K562 (cell line): ENCODE measurements around the gene RHEX. TPM values are rescaled to one million over a fixed set of nuclear protein-coding genes. Genes with fewer than 3 reads are reported as not detected.
A peak's percentile ranks its signal among the peaks of the same experiment; 100 is the strongest.

Experiments
- ATAC-seq: fragments of 200-7000 bp; cut with Tn5 transposase; 3 replicates; pipeline ENCODE4 v1.9.1; 2020; ENCODE audit warnings: moderate library complexity
- BruUV-seq: library from RNA; stranded (reverse); fragments of 400-500 nt; replicated peaks from 2 replicates; lab custom pipeline; 2021; lab: Mats Ljungman, UMichigan
- CTCF ChIA-PET: fragments of 300-600 bp; formaldehyde crosslinking; extraction: SDS; loops from one replicate; lab custom pipeline; 2021; ENCODE audit warnings: low intra/inter-chr PET ratio; lab: Yijun Ruan, JAX
- POLR2A ChIA-PET: fragments of 300-600, 350-650 bp; sonication (Branson Sonifier 250); formaldehyde crosslinking; extraction: SDS; loops from one replicate; lab custom pipeline; 2021; ENCODE audit warnings: antibody characterized with exemption, inconsistent platforms; lab: Yijun Ruan, JAX
- DNase-seq, 4 experiments: peaks; one replicate each; pipeline versions ENCODE4 v3.0.0 to v3.0.0-alpha.2; 2011 to 2018; ENCODE audit warnings: low spot score in 3 of 4, mixed read lengths in 3 of 4; ENCODE audit errors: extremely low read depth in 1 of 4
- FAIRE-seq: peaks from 2 replicates; lab custom pipeline; 2011; peaks lifted over from hg19 to GRCh38; lab: Jason Lieb, UNC
- H2AFZ ChIP-seq: 2 replicates; pipeline ENCODE4 v1.6.0; 2011; ENCODE audit warnings: low read depth, low read length, control low read depth, inconsistent platforms
- H3K27ac ChIP-seq: fragments of 200-600 bp; 3 replicates; pipeline ENCODE4 v1.8.0; 2011; ENCODE audit warnings: low read depth, mild to moderate bottlenecking, control low read depth, inconsistent platforms, low read length, moderate library complexity, mixed read lengths; ENCODE audit errors: extremely low read depth
- H3K27me3 ChIP-seq, 2 experiments: fragments of 300-600 bp in 1 of 2; 2 replicates in 1 of 2; 3 replicates in 1 of 2; pipeline versions ENCODE4 v1.6.0 to v1.8.0; 2011; ENCODE audit warnings: inconsistent platforms in 2 of 2, low read length in 2 of 2, mild to moderate bottlenecking in 1 of 2, mixed read lengths in 1 of 2, moderate library complexity in 1 of 2; ENCODE audit not compliant: control insufficient read depth in 2 of 2, insufficient read depth in 2 of 2
- H3K36me3 ChIP-seq: fragments of 300-600 bp; 3 replicates; pipeline ENCODE4 v1.8.0; 2011; ENCODE audit warnings: mild to moderate bottlenecking, low read length, inconsistent platforms; ENCODE audit not compliant: control insufficient read depth, insufficient read depth
- H3K4me1 ChIP-seq, 2 experiments: fragments of 200-600 bp in 1 of 2; replicated peaks in 1 of 2; 2 replicates in 1 of 2; 3 replicates in 1 of 2; pipeline versions ENCODE4 v1.5.1 to v1.8.0; 2011; ENCODE audit warnings: inconsistent platforms in 2 of 2, low read length in 2 of 2, mild to moderate bottlenecking in 1 of 2, mixed read lengths in 1 of 2, moderate library complexity in 1 of 2; ENCODE audit not compliant: control insufficient read depth in 2 of 2, insufficient read depth in 2 of 2
- H3K4me2 ChIP-seq: 2 replicates; pipeline ENCODE4 v1.6.1; 2011; ENCODE audit warnings: low read length, control low read depth, inconsistent platforms, mixed read lengths; ENCODE audit not compliant: insufficient read depth
- H3K4me3 ChIP-seq: fragments of 200-600 bp; sonication (generic), shearing (Covaris generic); 2 replicates; pipeline ENCODE4 v1.5.1; 2016; ENCODE audit warnings: control low read depth, inconsistent platforms
- H3K79me2 ChIP-seq: fragments of 200-600 bp; 3 replicates; pipeline ENCODE4 v1.8.0; 2011; ENCODE audit warnings: low read length, inconsistent platforms; ENCODE audit not compliant: control insufficient read depth, insufficient read depth
- H3K9ac ChIP-seq, 2 experiments: 2 replicates each; pipeline versions ENCODE4 v1.6.0 to v1.6.1; 2011; ENCODE audit warnings: low read depth in 2 of 2, low read length in 2 of 2, control low read depth in 1 of 2, inconsistent platforms in 1 of 2, mild to moderate bottlenecking in 1 of 2, mixed read lengths in 1 of 2; ENCODE audit not compliant: insufficient read depth in 1 of 2
- H3K9me1 ChIP-seq: one replicate; pipeline ENCODE4 v1.6.0; 2011; ENCODE audit warnings: inconsistent platforms, mild to moderate bottlenecking, low read length, moderate library complexity; ENCODE audit not compliant: control insufficient read depth, insufficient read depth
- H3K9me3 ChIP-seq: replicated peaks from 2 replicates; pipeline ENCODE4 v1.5.1; 2011; ENCODE audit warnings: low read depth, low read length, inconsistent platforms; ENCODE audit not compliant: control insufficient read depth, insufficient read depth
- H4K20me1 ChIP-seq: replicated peaks from 2 replicates; pipeline ENCODE4 v1.6.1; 2011; ENCODE audit warnings: low read length, inconsistent platforms, mixed read lengths; ENCODE audit not compliant: control insufficient read depth, insufficient read depth
- ERF ChIP-seq: fragments of 450-650 bp; formaldehyde crosslinking; IDR thresholded peaks from 2 replicates; pipeline ENCODE4 v1.4.0; 2020; ENCODE audit warnings: mild to moderate bottlenecking, mixed read lengths
- JUNB ChIP-seq: fragments of 450-650 bp; formaldehyde crosslinking; conservative IDR thresholded peaks from 2 replicates; pipeline ENCODE4 v1.4.0; 2020; ENCODE audit warnings: mild to moderate bottlenecking
- MAFF ChIP-seq: IDR thresholded peaks from 2 replicates; pipeline ENCODE4 v1.6.1; 2012; ENCODE audit warnings: low read length, improper control_type of control experiment
- MAZ ChIP-seq, 2 experiments: fragments of 450-650 bp in 1 of 2; sonication (generic) in 1 of 2; formaldehyde crosslinking; IDR thresholded peaks in 1 of 2; conservative IDR thresholded peaks in 1 of 2; 2 replicates each; pipeline versions ENCODE4 v1.4.0 to v1.5.0; 2020; ENCODE audit warnings: mild to moderate bottlenecking in 1 of 2, missing genetic modification reagents in 1 of 2
- NFIC ChIP-seq: fragments of 450-650 bp; IDR thresholded peaks from 2 replicates; pipeline ENCODE4 v1.6.1; 2017; ENCODE audit warnings: mild to moderate bottlenecking, inconsistent platforms
- SPI1 ChIP-seq: IDR thresholded peaks from 2 replicates; pipeline ENCODE4 v1.6.1; 2011; ENCODE audit warnings: low read depth, low read length, control low read depth, borderline replicate concordance
- ZKSCAN8 ChIP-seq: fragments of 200-800 bp; sonication (Bioruptor generic); IDR thresholded peaks from 2 replicates; pipeline ENCODE4 v1.6.1; 2016; ENCODE audit warnings: missing genetic modification characterization, missing compliant biosample characterization
- ZNF41 ChIP-seq: fragments of 250-450 bp; sonication (Bioruptor Pico); conservative IDR thresholded peaks from 2 replicates; pipeline ENCODE4 v1.4.0; 2020; ENCODE audit warnings: mild to moderate bottlenecking
- WGBS: fragments of 100-300 bp; shearing (Covaris generic); methylation state at CpG from one replicate; pipeline ENCODE4 v1.1.6; 2016; ENCODE audit warnings: low coverage, mixed read lengths; ENCODE audit not compliant: insufficient coverage; ENCODE audit errors: missing lambda C conversion rate; 5-methylcytosine and 5-hydroxymethylcytosine counted together
- in situ Hi-C: fragments of 300-500 bp; cut with MboI; formaldehyde crosslinking; loops from 4 replicates; pipeline ENCODE4 v1.15.0; 2018; ENCODE audit warnings: inconsistent platforms, mixed read lengths
- intact Hi-C: fragments of 100-400 bp; cut with micrococcal nuclease; formaldehyde crosslinking; loops from 2 replicates; pipeline ENCODE4 v1.14.2; 2022
- polyA plus RNA-seq, 8 experiments: library from polyadenylated mRNA; depleted of rRNA in 4 of 8; stranded (reverse) in 5 of 8; unstranded in 3 of 8; fragments of >200 nt; fragmentation: Nextera tagmentation in 2 of 8; fragmentation: Illumina TruSeq in 1 of 8; extraction: Ambion mirVana in 2 of 8; extraction: Trizol in 1 of 8; gene quantifications; 2 replicates each; pipeline versions ENCODE4 v1.2.1 to v1.2.3, GENCODE V29; 2011 to 2014; ENCODE audit warnings: inconsistent platforms in 1 of 8, missing spikeins in 1 of 8
- total RNA-seq, 7 experiments: library from RNA; depleted of rRNA in 6 of 7; stranded (reverse); fragments of >200 nt in 6 of 7; fragmentation: Illumina TruSeq in 2 of 7; extraction: Trizol in 2 of 7; gene quantifications; 2 replicates each; pipeline versions ENCODE4 v1.2.1 to v1.2.3, GENCODE V29; 2011 to 2021; ENCODE audit warnings: low replicate concordance in 1 of 7
- TF ChIP-seq, protein P1 (sequence below): fragments of 250-450 bp; sonication (Bioruptor Pico); IDR thresholded peaks from 2 replicates; pipeline ENCODE4 v1.9.0; 2021; ENCODE audit warnings: mild to moderate bottlenecking
- TF ChIP-seq, protein P2 (sequence below): fragments of 450-650 bp; IDR thresholded peaks from 2 replicates; pipeline ENCODE4 v1.7.0; 2016; ENCODE audit warnings: borderline replicate concordance
- TF ChIP-seq, protein P3 (sequence below): fragments of 250-450 bp; sonication (Bioruptor Pico); IDR thresholded peaks from 2 replicates; pipeline ENCODE4 v1.4.0; 2020; ENCODE audit warnings: mild to moderate bottlenecking, moderate library complexity

RHEX gene
- total and polyA plus RNA-seq, 9 of the 15 experiments (the other 6 are each of a cell fraction or from before 2014, with no cell fraction given), result not detected

DNA sequence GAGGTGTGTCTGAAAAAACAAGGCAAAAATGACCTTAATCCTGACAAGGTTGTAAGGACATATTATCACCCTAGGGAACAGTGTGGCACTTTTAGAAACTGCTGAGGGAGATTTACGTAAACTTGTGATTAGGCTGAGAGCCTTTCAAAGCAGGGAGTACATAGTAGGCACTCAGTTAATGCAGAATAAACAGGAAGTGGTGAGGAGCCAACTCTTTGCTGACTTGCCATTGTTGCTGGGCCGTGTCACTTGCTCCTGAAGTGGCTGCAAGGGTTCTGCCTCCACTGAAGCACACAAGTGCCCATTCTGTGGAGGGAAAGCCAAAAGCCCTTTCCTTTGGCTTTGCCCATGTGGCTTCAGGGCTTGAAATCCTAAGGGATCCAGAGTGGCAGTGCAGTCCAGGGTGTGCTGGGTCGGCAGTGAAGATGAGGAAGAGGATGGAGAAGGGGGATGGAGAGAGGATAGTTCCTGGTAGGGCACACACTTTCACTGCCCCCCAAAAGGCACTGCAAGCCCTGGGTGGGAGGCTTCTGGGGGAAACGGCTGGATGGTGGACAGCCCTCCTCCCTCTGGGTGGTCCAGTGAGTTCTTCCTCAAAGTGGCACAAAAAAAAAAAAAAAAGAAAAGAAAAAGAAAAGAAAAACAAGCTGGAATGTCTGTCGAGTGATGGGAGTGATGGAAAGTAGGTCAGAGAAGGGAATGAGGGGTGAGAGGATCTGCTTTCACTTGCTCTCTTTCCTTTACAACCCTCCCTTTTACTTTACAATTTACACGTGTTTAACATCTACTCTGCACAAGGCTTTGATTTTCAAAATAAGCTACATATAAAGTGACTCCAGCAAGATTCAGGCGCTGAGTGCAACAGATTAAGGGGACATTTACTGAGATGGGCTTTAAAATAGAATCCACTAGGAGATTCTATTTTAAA lies 13.7 kb upstream of the RHEX start:
- FAIRE-seq, result no peak
- no peak overlapping the region for H2AFZ ChIP-seq
- no peak overlapping the region for H3K4me3 ChIP-seq

More for the DNA sequence above, 13.7 kb upstream of the RHEX start:
- no TSS peak for BruUV-seq
- intact Hi-C loops, result no loop called here
- no peaks in the 10 kb centered on the region for H3K79me2 ChIP-seq
- no peaks in the 10 kb centered on the region for H3K4me1 ChIP-seq
- no peak for ATAC-seq
- no peaks in the 10 kb centered on the region for H4K20me1 ChIP-seq
- H3K9me3 ChIP-seq, result no peaks in the 10 kb centered on the region
- WGBS, result 0% methylated on average over 7 of the region's 7 CpGs
- no peak overlapping the region for H3K9ac ChIP-seq
- TF ChIP-seq, protein P1, sequence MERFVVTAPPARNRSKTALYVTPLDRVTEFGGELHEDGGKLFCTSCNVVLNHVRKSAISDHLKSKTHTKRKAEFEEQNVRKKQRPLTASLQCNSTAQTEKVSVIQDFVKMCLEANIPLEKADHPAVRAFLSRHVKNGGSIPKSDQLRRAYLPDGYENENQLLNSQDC (CRISPR knock-in tag), result no peak
- TF ChIP-seq SPI1 (peak; percentile 29; the same call in 1 of the 2 replicates), MAFF (no peak), NFIC (no peak), ZKSCAN8 (peak; percentile 94), ERF (CRISPR knock-in tag) (no peak), MAZ (CRISPR knock-in tag; conservative IDR thresholded peaks at IDR 0.05 in 1 of 2, IDR thresholded peaks at IDR 0.05 in 1 of 2) (no peak), JUNB (CRISPR knock-in tag) (no peak), ZNF41 (no peak)
- TF ChIP-seq, protein P2, sequence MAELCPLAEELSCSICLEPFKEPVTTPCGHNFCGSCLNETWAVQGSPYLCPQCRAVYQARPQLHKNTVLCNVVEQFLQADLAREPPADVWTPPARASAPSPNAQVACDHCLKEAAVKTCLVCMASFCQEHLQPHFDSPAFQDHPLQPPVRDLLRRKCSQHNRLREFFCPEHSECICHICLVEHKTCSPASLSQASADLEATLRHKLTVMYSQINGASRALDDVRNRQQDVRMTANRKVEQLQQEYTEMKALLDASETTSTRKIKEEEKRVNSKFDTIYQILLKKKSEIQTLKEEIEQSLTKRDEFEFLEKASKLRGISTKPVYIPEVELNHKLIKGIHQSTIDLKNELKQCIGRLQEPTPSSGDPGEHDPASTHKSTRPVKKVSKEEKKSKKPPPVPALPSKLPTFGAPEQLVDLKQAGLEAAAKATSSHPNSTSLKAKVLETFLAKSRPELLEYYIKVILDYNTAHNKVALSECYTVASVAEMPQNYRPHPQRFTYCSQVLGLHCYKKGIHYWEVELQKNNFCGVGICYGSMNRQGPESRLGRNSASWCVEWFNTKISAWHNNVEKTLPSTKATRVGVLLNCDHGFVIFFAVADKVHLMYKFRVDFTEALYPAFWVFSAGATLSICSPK, result no peak
- TF ChIP-seq, protein P3, sequence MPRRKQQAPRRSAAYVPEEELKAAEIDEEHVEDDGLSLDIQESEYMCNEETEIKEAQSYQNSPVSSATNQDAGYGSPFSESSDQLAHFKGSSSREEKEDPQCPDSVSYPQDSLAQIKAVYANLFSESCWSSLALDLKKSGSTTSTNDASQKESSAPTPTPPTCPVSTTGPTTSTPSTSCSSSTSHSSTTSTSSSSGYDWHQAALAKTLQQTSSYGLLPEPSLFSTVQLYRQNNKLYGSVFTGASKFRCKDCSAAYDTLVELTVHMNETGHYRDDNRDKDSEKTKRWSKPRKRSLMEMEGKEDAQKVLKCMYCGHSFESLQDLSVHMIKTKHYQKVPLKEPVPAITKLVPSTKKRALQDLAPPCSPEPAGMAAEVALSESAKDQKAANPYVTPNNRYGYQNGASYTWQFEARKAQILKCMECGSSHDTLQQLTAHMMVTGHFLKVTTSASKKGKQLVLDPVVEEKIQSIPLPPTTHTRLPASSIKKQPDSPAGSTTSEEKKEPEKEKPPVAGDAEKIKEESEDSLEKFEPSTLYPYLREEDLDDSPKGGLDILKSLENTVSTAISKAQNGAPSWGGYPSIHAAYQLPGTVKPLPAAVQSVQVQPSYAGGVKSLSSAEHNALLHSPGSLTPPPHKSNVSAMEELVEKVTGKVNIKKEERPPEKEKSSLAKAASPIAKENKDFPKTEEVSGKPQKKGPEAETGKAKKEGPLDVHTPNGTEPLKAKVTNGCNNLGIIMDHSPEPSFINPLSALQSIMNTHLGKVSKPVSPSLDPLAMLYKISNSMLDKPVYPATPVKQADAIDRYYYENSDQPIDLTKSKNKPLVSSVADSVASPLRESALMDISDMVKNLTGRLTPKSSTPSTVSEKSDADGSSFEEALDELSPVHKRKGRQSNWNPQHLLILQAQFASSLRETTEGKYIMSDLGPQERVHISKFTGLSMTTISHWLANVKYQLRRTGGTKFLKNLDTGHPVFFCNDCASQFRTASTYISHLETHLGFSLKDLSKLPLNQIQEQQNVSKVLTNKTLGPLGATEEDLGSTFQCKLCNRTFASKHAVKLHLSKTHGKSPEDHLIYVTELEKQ (CRISPR knock-in tag), result no peak
- TF ChIP-seq, all 486 proteins: peak for 2
- no peaks in the 10 kb centered on the region for H3K36me3 ChIP-seq
- ChIA-PET POLR2A (interaction anchor here (0.5 to 1.3 kb wide), 3 partner anchors 8 to 74 kb away, joined by 3 to 4 read pairs (median 3); no protein-coding TSS in a partner anchor), CTCF (no interaction called here)
- in situ Hi-C loops, result no loop called here
- DNase-seq, result no peak
- no peak overlapping the region for H3K4me2 ChIP-seq
- peaks cover 27 to 49% of the 10 kb centered on the region in 2 experiments for H3K27me3 ChIP-seq
- H3K9me1 ChIP-seq, result no peaks in the 10 kb centered on the region
- no peak overlapping the region for H3K27ac ChIP-seq
